HEK293 (cell line): ENCODE measurements around the gene PSD4.

ENCODE experiments used
- KLF16 ChIP-seq: fragments of 450-650 bp; formaldehyde crosslinking; IDR thresholded peaks from 2 replicates; pipeline ENCODE4 v1.5.1; 2017; ENCODE audit warnings: missing biosample characterization, missing genetic modification characterization
- MZF1 ChIP-seq: fragments of 450-650 bp; formaldehyde crosslinking; IDR thresholded peaks from 2 replicates; pipeline ENCODE4 v1.5.1; 2017; ENCODE audit warnings: missing biosample characterization, missing genetic modification characterization, borderline replicate concordance
- REPIN1 ChIP-seq: fragments of 450-650 bp; formaldehyde crosslinking; IDR thresholded peaks from 2 replicates; pipeline ENCODE4 v1.5.1; 2017; ENCODE audit warnings: missing biosample characterization, missing genetic modification characterization, low read depth
- SP3 ChIP-seq: fragments of 450-650 bp; formaldehyde crosslinking; IDR thresholded peaks from 2 replicates; pipeline ENCODE4 v1.5.1; 2016; ENCODE audit warnings: missing biosample characterization, missing genetic modification characterization
- ZBTB20 ChIP-seq: fragments of 450-650 bp; formaldehyde crosslinking; IDR thresholded peaks from 2 replicates; pipeline ENCODE4 v1.5.1; 2016; ENCODE audit warnings: missing biosample characterization, missing genetic modification characterization
- ZFP3 ChIP-seq: fragments of 450-650 bp; formaldehyde crosslinking; IDR thresholded peaks from 2 replicates; pipeline ENCODE4 v1.5.1; 2016; ENCODE audit warnings: low read depth, missing biosample characterization, missing genetic modification characterization
- ZNF121 ChIP-seq: fragments of 450-650 bp; formaldehyde crosslinking; IDR thresholded peaks from 2 replicates; pipeline ENCODE4 v1.5.1; 2016; ENCODE audit warnings: missing biosample characterization, missing genetic modification characterization
- ZNF2 ChIP-seq: fragments of 450-650 bp; formaldehyde crosslinking; IDR thresholded peaks from 2 replicates; pipeline ENCODE4 v1.5.1; 2016; ENCODE audit warnings: missing biosample characterization, missing genetic modification characterization
- ZNF202 ChIP-seq: fragments of 450-650 bp; formaldehyde crosslinking; IDR thresholded peaks from 2 replicates; pipeline ENCODE4 v1.5.1; 2016; ENCODE audit warnings: missing biosample characterization, missing genetic modification characterization, borderline replicate concordance
- ZNF24 ChIP-seq: fragments of 450-650 bp; formaldehyde crosslinking; IDR thresholded peaks from 2 replicates; pipeline ENCODE4 v1.5.1; 2016; ENCODE audit warnings: missing biosample characterization, missing genetic modification characterization
- ZNF324 ChIP-seq: fragments of 450-650 bp; formaldehyde crosslinking; IDR thresholded peaks from 2 replicates; pipeline ENCODE4 v1.5.1; 2016; ENCODE audit warnings: missing biosample characterization, missing genetic modification characterization
- ZNF341 ChIP-seq: fragments of 450-650 bp; formaldehyde crosslinking; IDR thresholded peaks from 2 replicates; pipeline ENCODE4; 2016; ENCODE audit warnings: low read depth, missing biosample characterization, missing genetic modification characterization
- ZNF404 ChIP-seq: fragments of 450-650 bp; formaldehyde crosslinking; IDR thresholded peaks from 2 replicates; pipeline ENCODE4 v1.5.1; 2017; ENCODE audit warnings: missing biosample characterization, missing genetic modification characterization
- ZNF416 ChIP-seq: fragments of 450-650 bp; formaldehyde crosslinking; IDR thresholded peaks from 2 replicates; pipeline ENCODE4 v1.5.1; 2016; ENCODE audit warnings: missing biosample characterization, missing genetic modification characterization
- ZNF423 ChIP-seq: fragments of 450-650 bp; formaldehyde crosslinking; IDR thresholded peaks from 2 replicates; pipeline ENCODE4 v1.5.1; 2016; ENCODE audit warnings: missing biosample characterization, missing genetic modification characterization
- ZNF626 ChIP-seq: fragments of 450-650 bp; sonication (Bioruptor Pico); formaldehyde crosslinking; IDR thresholded peaks from 2 replicates; pipeline ENCODE4 v1.5.1; 2018; ENCODE audit warnings: missing biosample characterization, missing genetic modification characterization, inconsistent platforms
- ZNF660 ChIP-seq: fragments of 450-650 bp; IDR thresholded peaks from 2 replicates; pipeline ENCODE4 v1.5.1; 2018; ENCODE audit warnings: missing biosample characterization, mild to moderate bottlenecking, missing genetic modification characterization
- ZNF747 ChIP-seq: fragments of 450-650 bp; formaldehyde crosslinking; IDR thresholded peaks from 2 replicates; pipeline ENCODE4 v1.5.1; 2016; ENCODE audit warnings: missing biosample characterization, missing genetic modification characterization
- ZSCAN23 ChIP-seq: fragments of 450-650 bp; formaldehyde crosslinking; IDR thresholded peaks from 2 replicates; pipeline ENCODE4 v1.5.1; 2016; ENCODE audit warnings: missing biosample characterization, missing genetic modification characterization
- TF ChIP-seq, protein P1 (sequence below): fragments of 450-650 bp; formaldehyde crosslinking; IDR thresholded peaks from 2 replicates; pipeline ENCODE4 v1.5.1; 2016; ENCODE audit warnings: missing biosample characterization, missing genetic modification characterization
- TF ChIP-seq, protein P2 (sequence below): fragments of 450-650 bp; formaldehyde crosslinking; IDR thresholded peaks from 2 replicates; pipeline ENCODE4 v1.5.1; 2016; ENCODE audit warnings: missing biosample characterization, missing genetic modification characterization, low read depth
- TF ChIP-seq, protein P3 (sequence below): fragments of 450-650 bp; formaldehyde crosslinking; IDR thresholded peaks from 2 replicates; pipeline ENCODE4 v1.5.1; 2016; ENCODE audit warnings: missing biosample characterization, missing genetic modification characterization
- TF ChIP-seq, protein P4 (sequence below): fragments of 450-650 bp; formaldehyde crosslinking; IDR thresholded peaks from 2 replicates; pipeline ENCODE4 v1.5.1; 2016; ENCODE audit warnings: missing biosample characterization, missing genetic modification characterization, borderline replicate concordance
- TF ChIP-seq, protein P5 (sequence below): fragments of 450-650 bp; formaldehyde crosslinking; IDR thresholded peaks from 2 replicates; pipeline ENCODE4 v1.5.1; 2016; ENCODE audit warnings: missing biosample characterization, missing genetic modification characterization
- TF ChIP-seq, protein P6 (sequence below): fragments of 450-650 bp; formaldehyde crosslinking; IDR thresholded peaks from 2 replicates; pipeline ENCODE4 v1.5.1; 2016; ENCODE audit warnings: missing biosample characterization, missing genetic modification characterization
- TF ChIP-seq, protein P7 (sequence below): fragments of 450-650 bp; formaldehyde crosslinking; IDR thresholded peaks from 2 replicates; pipeline ENCODE4 v1.5.1; 2016; ENCODE audit warnings: missing biosample characterization, missing genetic modification characterization

The PSD4 gene

DNA sequence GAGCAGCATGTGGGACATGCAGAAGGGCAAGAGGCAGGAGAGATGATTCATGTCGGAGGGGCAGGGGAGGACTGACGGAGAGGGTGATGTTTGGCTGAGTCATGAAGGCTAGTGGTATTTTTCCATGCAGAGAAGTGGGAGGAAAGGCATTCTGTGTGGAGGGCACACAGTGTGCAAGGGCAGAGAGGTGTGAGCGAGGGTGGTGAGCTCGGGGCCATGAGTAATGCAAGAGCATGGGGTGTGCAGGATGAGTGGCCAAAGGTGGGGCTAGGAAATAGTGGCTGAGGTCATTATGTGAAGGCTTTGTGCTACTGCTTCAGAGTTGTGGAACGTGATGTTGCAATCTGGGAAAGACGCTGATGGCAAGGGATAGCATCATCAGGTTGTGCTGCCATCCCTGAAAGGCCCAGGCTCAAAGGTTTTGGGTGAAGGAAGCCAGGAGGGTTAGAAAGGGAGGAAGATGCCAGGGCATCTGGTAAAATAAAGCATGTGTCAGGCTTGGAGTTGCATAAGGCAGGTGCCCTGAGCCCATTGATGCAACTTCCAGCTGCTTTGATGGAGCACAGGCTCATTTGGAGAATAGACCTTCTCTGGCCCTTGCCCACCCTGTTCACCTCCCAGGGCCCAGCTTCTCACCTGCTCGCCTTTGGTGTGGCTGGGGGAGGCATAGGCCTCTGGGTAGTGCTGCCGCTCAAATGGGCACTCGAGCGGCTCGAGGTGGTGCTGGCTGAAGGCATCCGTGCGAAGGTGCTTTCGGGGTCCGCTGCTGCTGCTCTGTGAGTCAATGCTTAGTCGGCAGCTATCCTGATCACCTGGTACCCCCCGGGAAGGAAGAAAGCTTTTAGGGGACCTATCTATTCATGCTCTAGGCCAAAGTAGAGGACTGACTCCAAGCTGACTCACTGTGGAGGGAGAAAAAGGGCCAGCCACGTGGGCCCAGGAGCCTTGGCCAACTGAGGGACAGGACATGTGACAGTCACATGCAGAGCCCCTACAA is 67.4 kb downstream of the PSD4 start (continued):
- TF ChIP-seq, protein P1, sequence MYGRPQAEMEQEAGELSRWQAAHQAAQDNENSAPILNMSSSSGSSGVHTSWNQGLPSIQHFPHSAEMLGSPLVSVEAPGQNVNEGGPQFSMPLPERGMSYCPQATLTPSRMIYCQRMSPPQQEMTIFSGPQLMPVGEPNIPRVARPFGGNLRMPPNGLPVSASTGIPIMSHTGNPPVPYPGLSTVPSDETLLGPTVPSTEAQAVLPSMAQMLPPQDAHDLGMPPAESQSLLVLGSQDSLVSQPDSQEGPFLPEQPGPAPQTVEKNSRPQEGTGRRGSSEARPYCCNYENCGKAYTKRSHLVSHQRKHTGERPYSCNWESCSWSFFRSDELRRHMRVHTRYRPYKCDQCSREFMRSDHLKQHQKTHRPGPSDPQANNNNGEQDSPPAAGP (tag by site-specific recombination), result peak; percentile 99
- no peak for TF ChIP-seq ZNF404 (tag by site-specific recombination)
- TF ChIP-seq, protein P2, sequence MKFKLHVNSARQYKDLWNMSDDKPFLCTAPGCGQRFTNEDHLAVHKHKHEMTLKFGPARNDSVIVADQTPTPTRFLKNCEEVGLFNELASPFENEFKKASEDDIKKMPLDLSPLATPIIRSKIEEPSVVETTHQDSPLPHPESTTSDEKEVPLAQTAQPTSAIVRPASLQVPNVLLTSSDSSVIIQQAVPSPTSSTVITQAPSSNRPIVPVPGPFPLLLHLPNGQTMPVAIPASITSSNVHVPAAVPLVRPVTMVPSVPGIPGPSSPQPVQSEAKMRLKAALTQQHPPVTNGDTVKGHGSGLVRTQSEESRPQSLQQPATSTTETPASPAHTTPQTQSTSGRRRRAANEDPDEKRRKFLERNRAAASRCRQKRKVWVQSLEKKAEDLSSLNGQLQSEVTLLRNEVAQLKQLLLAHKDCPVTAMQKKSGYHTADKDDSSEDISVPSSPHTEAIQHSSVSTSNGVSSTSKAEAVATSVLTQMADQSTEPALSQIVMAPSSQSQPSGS (tag by site-specific recombination), result 0 out of 2 replicates have a peak, but pooled peaks have one; percentile 10
- TF ChIP-seq, protein P3, sequence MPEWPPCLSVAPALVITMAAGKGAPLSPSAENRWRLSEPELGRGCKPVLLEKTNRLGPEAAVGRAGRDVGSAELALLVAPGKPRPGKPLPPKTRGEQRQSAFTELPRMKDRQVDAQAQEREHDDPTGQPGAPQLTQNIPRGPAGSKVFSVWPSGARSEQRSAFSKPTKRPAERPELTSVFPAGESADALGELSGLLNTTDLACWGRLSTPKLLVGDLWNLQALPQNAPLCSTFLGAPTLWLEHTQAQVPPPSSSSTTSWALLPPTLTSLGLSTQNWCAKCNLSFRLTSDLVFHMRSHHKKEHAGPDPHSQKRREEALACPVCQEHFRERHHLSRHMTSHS (tag by site-specific recombination), result no peak
- TF ChIP-seq, protein P4, sequence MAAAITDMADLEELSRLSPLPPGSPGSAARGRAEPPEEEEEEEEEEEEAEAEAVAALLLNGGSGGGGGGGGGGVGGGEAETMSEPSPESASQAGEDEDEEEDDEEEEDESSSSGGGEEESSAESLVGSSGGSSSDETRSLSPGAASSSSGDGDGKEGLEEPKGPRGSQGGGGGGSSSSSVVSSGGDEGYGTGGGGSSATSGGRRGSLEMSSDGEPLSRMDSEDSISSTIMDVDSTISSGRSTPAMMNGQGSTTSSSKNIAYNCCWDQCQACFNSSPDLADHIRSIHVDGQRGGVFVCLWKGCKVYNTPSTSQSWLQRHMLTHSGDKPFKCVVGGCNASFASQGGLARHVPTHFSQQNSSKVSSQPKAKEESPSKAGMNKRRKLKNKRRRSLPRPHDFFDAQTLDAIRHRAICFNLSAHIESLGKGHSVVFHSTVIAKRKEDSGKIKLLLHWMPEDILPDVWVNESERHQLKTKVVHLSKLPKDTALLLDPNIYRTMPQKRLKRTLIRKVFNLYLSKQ (tag by site-specific recombination), result no peak
- TF ChIP-seq ZNF24 (tag by site-specific recombination), result no peak
- TF ChIP-seq ZNF660 (tag by site-specific recombination), result peak; percentile 61; the same call in 1 of the 2 replicates
- TF ChIP-seq ZNF423, result no peak
- no peak for TF ChIP-seq ZNF416 (tag by site-specific recombination)
- TF ChIP-seq REPIN1 (tag by site-specific recombination), result no peak
- TF ChIP-seq ZSCAN23 (tag by site-specific recombination), result no peak
- TF ChIP-seq ZNF2 (tag by site-specific recombination), result no peak
- no peak for TF ChIP-seq ZFP3
- TF ChIP-seq, protein P5, sequence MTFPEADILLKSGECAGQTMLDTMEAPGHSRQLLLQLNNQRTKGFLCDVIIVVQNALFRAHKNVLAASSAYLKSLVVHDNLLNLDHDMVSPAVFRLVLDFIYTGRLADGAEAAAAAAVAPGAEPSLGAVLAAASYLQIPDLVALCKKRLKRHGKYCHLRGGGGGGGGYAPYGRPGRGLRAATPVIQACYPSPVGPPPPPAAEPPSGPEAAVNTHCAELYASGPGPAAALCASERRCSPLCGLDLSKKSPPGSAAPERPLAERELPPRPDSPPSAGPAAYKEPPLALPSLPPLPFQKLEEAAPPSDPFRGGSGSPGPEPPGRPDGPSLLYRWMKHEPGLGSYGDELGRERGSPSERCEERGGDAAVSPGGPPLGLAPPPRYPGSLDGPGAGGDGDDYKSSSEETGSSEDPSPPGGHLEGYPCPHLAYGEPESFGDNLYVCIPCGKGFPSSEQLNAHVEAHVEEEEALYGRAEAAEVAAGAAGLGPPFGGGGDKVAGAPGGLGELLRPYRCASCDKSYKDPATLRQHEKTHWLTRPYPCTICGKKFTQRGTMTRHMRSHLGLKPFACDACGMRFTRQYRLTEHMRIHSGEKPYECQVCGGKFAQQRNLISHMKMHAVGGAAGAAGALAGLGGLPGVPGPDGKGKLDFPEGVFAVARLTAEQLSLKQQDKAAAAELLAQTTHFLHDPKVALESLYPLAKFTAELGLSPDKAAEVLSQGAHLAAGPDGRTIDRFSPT, result peak; percentile 75
- TF ChIP-seq SP3, result 0 out of 2 replicates have a peak, but pooled peaks have one; percentile 36
- no peak for TF ChIP-seq ZNF626
- TF ChIP-seq ZNF747, result no peak
- TF ChIP-seq, protein P6, sequence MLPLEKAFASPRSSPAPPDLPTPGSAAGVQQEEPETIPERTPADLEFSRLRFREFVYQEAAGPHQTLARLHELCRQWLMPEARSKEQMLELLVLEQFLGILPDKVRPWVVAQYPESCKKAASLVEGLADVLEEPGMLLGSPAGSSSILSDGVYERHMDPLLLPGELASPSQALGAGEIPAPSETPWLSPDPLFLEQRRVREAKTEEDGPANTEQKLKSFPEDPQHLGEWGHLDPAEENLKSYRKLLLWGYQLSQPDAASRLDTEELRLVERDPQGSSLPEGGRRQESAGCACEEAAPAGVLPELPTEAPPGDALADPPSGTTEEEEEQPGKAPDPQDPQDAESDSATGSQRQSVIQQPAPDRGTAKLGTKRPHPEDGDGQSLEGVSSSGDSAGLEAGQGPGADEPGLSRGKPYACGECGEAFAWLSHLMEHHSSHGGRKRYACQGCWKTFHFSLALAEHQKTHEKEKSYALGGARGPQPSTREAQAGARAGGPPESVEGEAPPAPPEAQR (tag by site-specific recombination), result no peak
- 0 out of 2 replicates have a peak, but pooled peaks have one; percentile 21 for TF ChIP-seq KLF16 (tag by site-specific recombination)
- TF ChIP-seq MZF1 (tag by site-specific recombination), result no peak
- peak; percentile 60; the same call in 1 of the 2 replicates for TF ChIP-seq ZNF324 (tag by site-specific recombination)
- TF ChIP-seq ZNF121 (tag by site-specific recombination), result no peak
- TF ChIP-seq ZNF341 (tag by site-specific recombination), result no peak
- peak; percentile 45; the same call in 1 of the 2 replicates for TF ChIP-seq ZBTB20
- TF ChIP-seq ZNF202 (tag by site-specific recombination), result no peak
- TF ChIP-seq, protein P7, sequence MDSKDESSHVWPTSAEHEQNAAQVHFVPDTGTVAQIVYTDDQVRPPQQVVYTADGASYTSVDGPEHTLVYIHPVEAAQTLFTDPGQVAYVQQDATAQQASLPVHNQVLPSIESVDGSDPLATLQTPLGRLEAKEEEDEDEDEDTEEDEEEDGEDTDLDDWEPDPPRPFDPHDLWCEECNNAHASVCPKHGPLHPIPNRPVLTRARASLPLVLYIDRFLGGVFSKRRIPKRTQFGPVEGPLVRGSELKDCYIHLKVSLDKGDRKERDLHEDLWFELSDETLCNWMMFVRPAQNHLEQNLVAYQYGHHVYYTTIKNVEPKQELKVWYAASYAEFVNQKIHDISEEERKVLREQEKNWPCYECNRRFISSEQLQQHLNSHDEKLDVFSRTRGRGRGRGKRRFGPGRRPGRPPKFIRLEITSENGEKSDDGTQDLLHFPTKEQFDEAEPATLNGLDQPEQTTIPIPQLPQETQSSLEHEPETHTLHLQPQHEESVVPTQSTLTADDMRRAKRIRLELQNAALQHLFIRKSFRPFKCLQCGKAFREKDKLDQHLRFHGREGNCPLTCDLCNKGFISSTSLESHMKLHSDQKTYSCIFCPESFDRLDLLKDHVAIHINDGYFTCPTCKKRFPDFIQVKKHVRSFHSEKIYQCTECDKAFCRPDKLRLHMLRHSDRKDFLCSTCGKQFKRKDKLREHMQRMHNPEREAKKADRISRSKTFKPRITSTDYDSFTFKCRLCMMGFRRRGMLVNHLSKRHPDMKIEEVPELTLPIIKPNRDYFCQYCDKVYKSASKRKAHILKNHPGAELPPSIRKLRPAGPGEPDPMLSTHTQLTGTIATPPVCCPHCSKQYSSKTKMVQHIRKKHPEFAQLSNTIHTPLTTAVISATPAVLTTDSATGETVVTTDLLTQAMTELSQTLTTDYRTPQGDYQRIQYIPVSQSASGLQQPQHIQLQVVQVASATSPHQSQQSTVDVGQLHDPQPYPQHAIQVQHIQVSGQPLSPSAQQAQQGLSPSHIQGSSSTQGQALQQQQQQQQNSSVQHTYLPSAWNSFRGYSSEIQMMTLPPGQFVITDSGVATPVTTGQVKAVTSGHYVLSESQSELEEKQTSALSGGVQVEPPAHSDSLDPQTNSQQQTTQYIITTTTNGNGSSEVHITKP (tag by site-specific recombination), result peak; percentile 69
